Thyroid gland (tissue), 4 donors: Measurements from ENCODE around the gene BCL6.

ENCODE experiments used
- POLR2A ChIP-seq, 2 donors: fragments of 450-650 bp; IDR thresholded peaks; one replicate each; pipeline ENCODE4 v1.6.1; 2017; ENCODE audit warnings: antibody characterized with exemption in 2 of 2, mild to moderate bottlenecking in 2 of 2, moderate library complexity in 1 of 2
- TF ChIP-seq, protein P1 (sequence below), 6 experiments: fragments of 200-600 bp in 3 of 6; fragments of 450-650 bp in 3 of 6; sonication (generic) in 3 of 6; IDR thresholded peaks; one replicate each; pipeline ENCODE4 v1.5.1; 2016 to 2019; ENCODE audit warnings: antibody characterized with exemption in 6 of 6, mild to moderate bottlenecking in 2 of 6, inconsistent platforms in 1 of 6, moderate library complexity in 1 of 6

DNA sequence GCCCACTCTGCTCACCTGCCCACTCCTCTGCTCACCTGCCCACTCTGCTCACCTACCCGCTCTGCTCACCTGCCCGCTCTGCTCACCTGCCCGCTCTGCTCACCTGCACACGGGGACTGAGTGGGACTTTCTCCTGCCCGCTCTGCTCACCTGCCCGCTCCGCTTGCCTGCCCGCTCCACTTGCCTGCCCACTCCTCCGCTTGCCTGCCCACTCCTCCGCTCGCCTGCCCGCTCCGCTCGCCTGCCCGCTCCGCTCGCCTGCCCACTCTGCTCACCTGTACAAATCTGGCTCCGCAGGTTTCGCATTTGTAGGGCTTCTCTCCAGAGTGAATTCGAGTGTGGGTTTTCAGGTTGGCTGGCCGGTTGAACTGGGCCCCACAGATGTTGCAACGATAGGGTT, 20.0 kb downstream of the BCL6 start:
- TF ChIP-seq, protein P1, sequence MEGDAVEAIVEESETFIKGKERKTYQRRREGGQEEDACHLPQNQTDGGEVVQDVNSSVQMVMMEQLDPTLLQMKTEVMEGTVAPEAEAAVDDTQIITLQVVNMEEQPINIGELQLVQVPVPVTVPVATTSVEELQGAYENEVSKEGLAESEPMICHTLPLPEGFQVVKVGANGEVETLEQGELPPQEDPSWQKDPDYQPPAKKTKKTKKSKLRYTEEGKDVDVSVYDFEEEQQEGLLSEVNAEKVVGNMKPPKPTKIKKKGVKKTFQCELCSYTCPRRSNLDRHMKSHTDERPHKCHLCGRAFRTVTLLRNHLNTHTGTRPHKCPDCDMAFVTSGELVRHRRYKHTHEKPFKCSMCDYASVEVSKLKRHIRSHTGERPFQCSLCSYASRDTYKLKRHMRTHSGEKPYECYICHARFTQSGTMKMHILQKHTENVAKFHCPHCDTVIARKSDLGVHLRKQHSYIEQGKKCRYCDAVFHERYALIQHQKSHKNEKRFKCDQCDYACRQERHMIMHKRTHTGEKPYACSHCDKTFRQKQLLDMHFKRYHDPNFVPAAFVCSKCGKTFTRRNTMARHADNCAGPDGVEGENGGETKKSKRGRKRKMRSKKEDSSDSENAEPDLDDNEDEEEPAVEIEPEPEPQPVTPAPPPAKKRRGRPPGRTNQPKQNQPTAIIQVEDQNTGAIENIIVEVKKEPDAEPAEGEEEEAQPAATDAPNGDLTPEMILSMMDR (IDR thresholded peaks at IDR 0.05): no peak
- no peak for TF ChIP-seq POLR2A (IDR thresholded peaks at IDR 0.05)
